GM12872 (cell line): ENCODE results near the gene PEX10.

Experiments used
- TF ChIP-seq, protein P1 (sequence below): IDR thresholded peaks from 3 replicates; pipeline ENCODE4 v1.5.1; 2011; ENCODE audit warnings: low read depth, mild to moderate bottlenecking, low read length, moderate library complexity; ENCODE audit not compliant: insufficient read depth

PEX10 gene

DNA sequence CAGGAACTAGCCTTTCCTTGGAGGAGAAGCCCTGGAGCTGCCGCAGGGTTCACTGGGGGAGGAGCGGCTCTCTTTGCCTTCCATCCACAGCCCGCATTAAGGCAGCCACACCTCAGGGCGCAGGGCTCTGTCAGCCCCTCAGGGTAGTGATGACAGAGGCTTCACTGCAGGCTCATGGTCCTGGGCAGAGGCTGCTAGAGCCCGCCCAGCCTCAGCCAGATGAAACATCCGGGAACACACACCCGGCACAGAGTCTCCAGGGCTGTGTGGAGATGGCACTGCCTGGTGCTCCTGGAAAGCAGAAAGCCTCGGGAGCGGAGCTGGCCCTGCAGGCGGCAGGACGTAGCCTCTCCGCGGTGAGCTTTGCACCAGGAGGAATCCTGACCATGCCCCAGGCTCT, 29.4 kb upstream of the PEX10 start:
- TF ChIP-seq, protein P1, sequence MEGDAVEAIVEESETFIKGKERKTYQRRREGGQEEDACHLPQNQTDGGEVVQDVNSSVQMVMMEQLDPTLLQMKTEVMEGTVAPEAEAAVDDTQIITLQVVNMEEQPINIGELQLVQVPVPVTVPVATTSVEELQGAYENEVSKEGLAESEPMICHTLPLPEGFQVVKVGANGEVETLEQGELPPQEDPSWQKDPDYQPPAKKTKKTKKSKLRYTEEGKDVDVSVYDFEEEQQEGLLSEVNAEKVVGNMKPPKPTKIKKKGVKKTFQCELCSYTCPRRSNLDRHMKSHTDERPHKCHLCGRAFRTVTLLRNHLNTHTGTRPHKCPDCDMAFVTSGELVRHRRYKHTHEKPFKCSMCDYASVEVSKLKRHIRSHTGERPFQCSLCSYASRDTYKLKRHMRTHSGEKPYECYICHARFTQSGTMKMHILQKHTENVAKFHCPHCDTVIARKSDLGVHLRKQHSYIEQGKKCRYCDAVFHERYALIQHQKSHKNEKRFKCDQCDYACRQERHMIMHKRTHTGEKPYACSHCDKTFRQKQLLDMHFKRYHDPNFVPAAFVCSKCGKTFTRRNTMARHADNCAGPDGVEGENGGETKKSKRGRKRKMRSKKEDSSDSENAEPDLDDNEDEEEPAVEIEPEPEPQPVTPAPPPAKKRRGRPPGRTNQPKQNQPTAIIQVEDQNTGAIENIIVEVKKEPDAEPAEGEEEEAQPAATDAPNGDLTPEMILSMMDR, result no peak

DNA sequence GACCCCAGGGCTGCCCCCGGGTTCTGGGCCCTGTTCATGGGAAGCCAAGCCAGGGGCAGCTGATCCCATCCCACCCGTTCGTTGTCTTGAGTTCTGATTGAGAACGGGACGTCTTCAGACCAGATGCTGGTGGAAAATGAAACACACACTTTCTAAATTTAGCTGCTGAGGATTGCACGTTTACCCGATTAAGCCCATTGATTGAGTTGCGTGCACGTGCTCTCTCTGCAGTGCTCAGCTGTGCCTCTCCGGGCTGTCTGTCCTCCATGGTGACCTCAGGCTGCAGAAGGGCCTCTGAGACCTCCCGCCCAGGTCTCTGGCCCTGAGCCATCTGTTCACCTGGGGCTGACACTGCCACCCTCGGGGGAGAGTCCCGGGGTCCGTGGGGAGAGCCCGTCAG, 27.0 kb upstream of the PEX10 start:
- TF ChIP-seq, protein P1, result no peak

DNA sequence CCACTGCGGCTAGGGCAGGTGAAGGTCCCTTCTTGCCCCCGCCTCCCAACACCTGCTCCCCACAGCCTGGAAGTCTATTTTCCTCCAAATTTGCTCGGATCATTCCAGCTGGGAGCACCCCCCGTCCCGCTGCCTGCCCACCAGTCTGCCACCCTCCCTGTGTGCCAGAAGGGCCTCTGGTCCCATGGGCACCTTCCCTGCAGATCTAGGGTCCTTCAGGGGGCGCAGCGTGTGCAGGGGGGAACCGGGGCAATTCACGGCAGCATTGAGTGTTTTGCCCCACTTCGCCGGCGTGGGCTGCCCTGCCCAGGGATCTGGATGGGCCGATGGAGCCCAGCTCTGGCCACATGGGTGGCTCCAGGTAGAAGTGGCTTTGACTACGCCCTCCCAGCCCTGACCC, 26.3 kb upstream of the PEX10 start:
- TF ChIP-seq, protein P1, result no peak

DNA sequence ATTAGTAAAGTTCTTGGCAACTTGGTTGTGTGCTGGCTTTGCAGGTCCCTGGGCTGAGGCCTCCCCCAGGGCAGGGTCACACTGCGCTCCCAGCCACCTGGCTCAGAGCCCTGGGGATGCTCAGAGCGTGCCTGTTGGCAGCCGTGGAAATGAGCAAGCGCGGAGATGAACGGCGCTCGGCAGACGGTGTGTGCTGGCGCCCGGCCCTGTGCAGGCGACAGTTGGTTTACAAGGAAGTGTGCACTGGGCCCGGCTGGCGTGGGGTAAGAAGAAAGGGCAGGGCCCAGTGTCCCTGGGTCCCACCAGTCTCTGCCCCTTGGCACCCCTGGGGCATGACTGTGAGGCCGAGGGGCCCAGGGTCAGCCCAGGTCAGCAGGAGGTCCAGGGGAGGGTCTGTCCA, 25.7 kb upstream of the PEX10 start:
- TF ChIP-seq, protein P1, result no peak

DNA sequence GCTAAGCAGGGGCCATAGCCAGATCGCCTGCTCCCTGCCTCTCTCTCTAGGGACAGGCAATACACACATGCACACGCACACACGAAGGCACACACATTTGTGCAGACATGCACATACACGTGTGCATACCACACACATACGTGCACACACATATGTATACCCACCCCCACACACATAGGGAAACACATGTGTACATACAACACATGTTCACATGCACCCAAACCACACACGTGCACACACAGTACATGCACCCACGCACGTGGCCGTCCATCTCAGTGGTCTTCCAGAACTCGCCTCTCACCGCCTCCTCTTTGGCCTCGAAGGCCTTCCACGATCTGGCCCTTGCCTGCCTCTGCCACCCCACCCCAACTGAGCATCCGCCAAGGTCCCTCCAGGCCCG, 25.3 kb upstream of the PEX10 start:
- TF ChIP-seq, protein P1, result no peak

DNA sequence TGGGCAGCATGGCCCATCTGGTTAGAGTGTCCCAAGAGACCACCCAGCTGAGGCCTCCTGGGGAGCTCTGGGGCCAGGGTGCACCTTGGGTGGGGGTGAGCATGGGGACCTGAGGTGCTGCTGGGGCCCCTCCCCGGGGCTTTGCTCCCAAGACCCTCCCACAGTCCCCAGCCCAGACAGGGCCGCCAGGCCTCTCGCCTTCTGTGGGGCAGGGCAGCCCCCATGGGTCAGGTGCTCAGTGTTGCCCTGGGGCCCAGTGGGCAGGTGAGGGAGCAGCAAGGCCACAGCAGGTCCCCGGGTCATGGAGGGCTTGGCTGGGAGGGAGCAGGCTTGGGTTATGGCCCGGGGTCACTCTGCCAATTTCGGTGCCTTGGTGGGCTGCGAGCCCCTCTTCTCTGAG, 24.5 kb upstream of the PEX10 start:
- TF ChIP-seq, protein P1, result no peak

DNA sequence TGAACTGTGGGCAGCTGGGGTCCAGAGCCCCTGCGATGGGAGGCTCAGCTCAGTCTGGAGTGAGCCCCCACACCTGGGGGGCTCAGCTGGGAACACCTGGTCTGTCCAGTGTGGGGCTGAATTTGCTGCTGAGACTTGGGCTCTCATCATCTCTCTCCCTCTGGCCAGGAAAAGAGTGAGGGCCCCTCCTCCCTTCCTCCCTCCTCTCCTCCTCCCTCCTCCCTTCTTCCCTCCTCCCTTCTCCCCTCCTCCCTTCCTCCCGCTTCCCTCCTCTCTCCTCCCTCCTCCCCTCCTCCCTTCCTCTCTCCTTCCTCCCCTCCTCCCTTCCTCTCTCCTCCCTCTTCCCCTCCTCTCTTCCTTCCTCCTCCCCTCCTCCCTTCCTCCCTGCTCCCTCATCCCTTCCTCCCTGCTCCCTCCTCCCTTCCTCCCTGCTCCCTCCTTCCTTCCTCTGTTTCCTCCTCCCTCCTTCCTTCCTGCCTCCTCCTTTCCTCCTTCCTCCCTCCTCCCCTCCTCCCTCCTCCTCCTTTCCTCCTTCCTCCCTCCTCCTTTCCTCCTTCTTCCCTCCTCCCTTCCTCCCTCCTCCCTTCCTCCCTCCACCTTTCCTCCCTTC, 23.5 kb upstream of the PEX10 start:
- TF ChIP-seq, protein P1, result no peak
